Measurements from ENCODE around the gene SENP3. TPM values are rescaled to one million over a fixed set of nuclear protein-coding genes. Genes with fewer than 3 reads are reported as not detected.

SENP3 gene
- total RNA-seq, 1 experiment from 2014 or later: 113 TPM

- ChIA-PET POLR2A (ENCODE audit: low non-redundant PET) (no interaction called here), CTCF (no interaction called here)
Measured at GRCh38 chr17:7551396-7551795, 10.3 kb upstream of the SENP3 start.

GRCh38 chr17:7552621-7553051 is 9.1 kb upstream of the SENP3 start:
- ChIA-PET CTCF (interaction anchor here (0.7 kb wide), 1 partner anchor 855 kb away, joined by 5 read pairs; no protein-coding TSS in a partner anchor), POLR2A (ENCODE audit: low non-redundant PET) (no interaction called here)
- Histone ChIP-seq H3K4me3 (ENCODE audit: low read depth, low read length, poor library complexity, severe bottlenecking) (no peak overlapping the region), H3K4me1 (ENCODE audit: insufficient read depth, low read length, poor library complexity, severe bottlenecking) (peaks cover 3% of the 10 kb centered on the region), H3K36me3 (ENCODE audit: insufficient read depth, low read length, poor library complexity, severe bottlenecking) (no peaks in the 10 kb centered on the region), H3K9me3 (ENCODE audit: low read depth, low read length, poor library complexity, severe bottlenecking) (no peaks in the 10 kb centered on the region), H3K27me3 (replicated peaks; ENCODE audit: insufficient read depth, low read depth, low read length, poor library complexity) (no peaks in the 10 kb centered on the region), H3K27ac (ENCODE audit: low read depth, low read length, poor library complexity, severe bottlenecking) (no peak overlapping the region)
- intact Hi-C loops (cut with micrococcal nuclease; ENCODE audit: unreplicated experiment): no loop called here
- no TSS peak for BruUV-seq (replicated peaks)
- no peak for DNase-seq (ENCODE audit: low spot score)
- TF ChIP-seq EZH2 (IDR thresholded peaks at IDR 0.05; ENCODE audit: borderline replicate concordance, low read depth, low read length, poor library complexity, severe bottlenecking): no peak

More at GRCh38 chr17:7551396-7551795, 10.3 kb upstream of the SENP3 start:
- no peaks in the 10 kb centered on the region for H3K27me3 ChIP-seq (replicated peaks; ENCODE audit: insufficient read depth, low read depth, low read length, poor library complexity)
- TF ChIP-seq EZH2 (IDR thresholded peaks at IDR 0.05; ENCODE audit: borderline replicate concordance, low read depth, low read length, poor library complexity, severe bottlenecking): no peak
- TF ChIP-seq CTCF (conservative IDR thresholded peaks at IDR 0.05; ENCODE audit: low read depth, low read length): no peak
- no peak overlapping the region for H3K4me3 ChIP-seq (ENCODE audit: low read depth, low read length, poor library complexity, severe bottlenecking)
- intact Hi-C loops (cut with micrococcal nuclease; ENCODE audit: unreplicated experiment): no loop called here
- no peaks in the 10 kb centered on the region for H3K36me3 ChIP-seq (ENCODE audit: insufficient read depth, low read length, poor library complexity, severe bottlenecking)
- H3K4me1 ChIP-seq (ENCODE audit: insufficient read depth, low read length, poor library complexity, severe bottlenecking): no peaks in the 10 kb centered on the region
- BruUV-seq (replicated peaks): no TSS peak
- no peak overlapping the region for H3K27ac ChIP-seq (ENCODE audit: low read depth, low read length, poor library complexity, severe bottlenecking)
- no peaks in the 10 kb centered on the region for H3K9me3 ChIP-seq (ENCODE audit: low read depth, low read length, poor library complexity, severe bottlenecking)
- no peak for DNase-seq (ENCODE audit: low spot score)

GRCh38 chr17:7553356-7553755 is 8.4 kb upstream of the SENP3 start:
- no peaks in the 10 kb centered on the region for H3K36me3 ChIP-seq (ENCODE audit: insufficient read depth, low read length, poor library complexity, severe bottlenecking)
- BruUV-seq (replicated peaks): no TSS peak
- CTCF ChIA-PET: no interaction called here
- H3K4me1 ChIP-seq (ENCODE audit: insufficient read depth, low read length, poor library complexity, severe bottlenecking): peaks cover 10% of the 10 kb centered on the region
- no peak for DNase-seq (ENCODE audit: low spot score)
- H3K27ac ChIP-seq (ENCODE audit: low read depth, low read length, poor library complexity, severe bottlenecking): no peak overlapping the region
- intact Hi-C loops (cut with micrococcal nuclease; ENCODE audit: unreplicated experiment): no loop called here
- no peak overlapping the region for H3K4me3 ChIP-seq (ENCODE audit: low read depth, low read length, poor library complexity, severe bottlenecking)
- H3K27me3 ChIP-seq (replicated peaks; ENCODE audit: insufficient read depth, low read depth, low read length, poor library complexity): no peaks in the 10 kb centered on the region
- no peaks in the 10 kb centered on the region for H3K9me3 ChIP-seq (ENCODE audit: low read depth, low read length, poor library complexity, severe bottlenecking)
- TF ChIP-seq EZH2 (IDR thresholded peaks at IDR 0.05; ENCODE audit: borderline replicate concordance, low read depth, low read length, poor library complexity, severe bottlenecking): no peak
- POLR2A ChIA-PET (ENCODE audit: low non-redundant PET): no interaction called here

GRCh38 chr17:7555320-7555948 is 6.3 kb upstream of the SENP3 start:
- ChIA-PET CTCF (interaction anchor here (1.0 kb wide), 1 partner anchor 199 kb away, joined by 8 read pairs; no protein-coding TSS in a partner anchor), POLR2A (ENCODE audit: low non-redundant PET) (no interaction called here)
- intact Hi-C loops (cut with micrococcal nuclease; ENCODE audit: unreplicated experiment): no loop called here
- Histone ChIP-seq H3K36me3 (ENCODE audit: insufficient read depth, low read length, poor library complexity, severe bottlenecking) (no peaks in the 10 kb centered on the region), H3K27ac (ENCODE audit: low read depth, low read length, poor library complexity, severe bottlenecking) (no peak overlapping the region), H3K9me3 (ENCODE audit: low read depth, low read length, poor library complexity, severe bottlenecking) (no peaks in the 10 kb centered on the region), H3K4me3 (ENCODE audit: low read depth, low read length, poor library complexity, severe bottlenecking) (no peak overlapping the region), H3K4me1 (ENCODE audit: insufficient read depth, low read length, poor library complexity, severe bottlenecking) (peaks cover 18% of the 10 kb centered on the region), H3K27me3 (replicated peaks; ENCODE audit: insufficient read depth, low read depth, low read length, poor library complexity) (no peaks in the 10 kb centered on the region)
- no peak for DNase-seq (ENCODE audit: low spot score)
- no TSS peak for BruUV-seq (replicated peaks)
- TF ChIP-seq EZH2 (IDR thresholded peaks at IDR 0.05; ENCODE audit: borderline replicate concordance, low read depth, low read length, poor library complexity, severe bottlenecking): no peak
